C4-2B (cell line): ENCODE results near the gene ITPR1.

Source experiments
- ZFX ChIP-seq: fragments of 450-650 bp; IDR thresholded peaks from 2 replicates; pipeline ENCODE4 v1.6.1; 2017
- TF ChIP-seq, protein P1 (sequence below): fragments of 450-650 bp; conservative IDR thresholded peaks from 2 replicates; pipeline ENCODE4 v1.5.1; 2017; ENCODE audit warnings: mild to moderate bottlenecking

DNA sequence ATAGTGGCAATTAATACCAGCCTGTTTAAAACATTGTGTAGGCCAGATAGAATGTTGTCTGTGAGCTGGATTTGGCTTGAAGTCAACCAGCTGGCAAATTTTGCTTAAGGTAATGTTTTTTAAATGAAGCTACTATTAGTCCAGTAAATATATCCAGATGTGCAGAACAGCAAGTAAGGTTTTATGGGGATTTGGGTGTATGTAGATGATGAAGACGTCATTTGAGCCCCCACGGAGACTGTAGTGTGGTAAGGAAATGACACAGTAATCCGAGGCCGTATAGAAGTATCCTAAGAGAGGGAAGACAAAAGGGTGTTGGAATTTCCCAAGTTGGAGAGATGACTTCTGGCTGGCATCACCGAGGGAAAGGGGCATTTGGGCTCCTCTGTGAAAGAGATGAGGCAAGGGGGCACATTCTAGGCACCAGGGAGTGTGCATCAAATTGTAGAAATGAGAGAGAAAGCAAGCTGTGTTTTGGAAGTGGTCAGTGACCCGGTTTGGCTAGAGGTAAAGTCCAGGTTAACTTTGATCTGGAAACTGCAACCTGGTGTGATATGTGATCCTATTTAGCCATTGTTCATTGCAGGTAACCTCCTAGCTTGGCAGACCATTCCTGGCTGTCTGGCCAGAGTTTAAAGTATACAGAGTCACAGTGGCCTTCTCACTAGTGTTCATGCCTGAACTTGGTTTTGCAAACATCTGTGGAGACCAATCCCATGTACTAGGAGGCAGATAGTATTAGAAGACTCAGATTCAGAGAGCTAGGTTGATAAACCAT, 104.2 kb downstream of the ITPR1 start:
- TF ChIP-seq, protein P1, sequence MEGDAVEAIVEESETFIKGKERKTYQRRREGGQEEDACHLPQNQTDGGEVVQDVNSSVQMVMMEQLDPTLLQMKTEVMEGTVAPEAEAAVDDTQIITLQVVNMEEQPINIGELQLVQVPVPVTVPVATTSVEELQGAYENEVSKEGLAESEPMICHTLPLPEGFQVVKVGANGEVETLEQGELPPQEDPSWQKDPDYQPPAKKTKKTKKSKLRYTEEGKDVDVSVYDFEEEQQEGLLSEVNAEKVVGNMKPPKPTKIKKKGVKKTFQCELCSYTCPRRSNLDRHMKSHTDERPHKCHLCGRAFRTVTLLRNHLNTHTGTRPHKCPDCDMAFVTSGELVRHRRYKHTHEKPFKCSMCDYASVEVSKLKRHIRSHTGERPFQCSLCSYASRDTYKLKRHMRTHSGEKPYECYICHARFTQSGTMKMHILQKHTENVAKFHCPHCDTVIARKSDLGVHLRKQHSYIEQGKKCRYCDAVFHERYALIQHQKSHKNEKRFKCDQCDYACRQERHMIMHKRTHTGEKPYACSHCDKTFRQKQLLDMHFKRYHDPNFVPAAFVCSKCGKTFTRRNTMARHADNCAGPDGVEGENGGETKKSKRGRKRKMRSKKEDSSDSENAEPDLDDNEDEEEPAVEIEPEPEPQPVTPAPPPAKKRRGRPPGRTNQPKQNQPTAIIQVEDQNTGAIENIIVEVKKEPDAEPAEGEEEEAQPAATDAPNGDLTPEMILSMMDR: no peak
- TF ChIP-seq ZFX: no peak
